Caco-2 (cell line): ENCODE measurements around the gene CDKL4. TPM values are rescaled to one million over a fixed set of nuclear protein-coding genes. Genes with fewer than 3 reads are reported as not detected.

Source experiments
- BruUV-seq: library from RNA; stranded (reverse); fragments of 400-500 nt; replicated peaks from 2 replicates; lab custom pipeline; 2021; lab: Mats Ljungman, UMichigan
- CTCF ChIA-PET: fragments of 300-600 bp; sonication (Branson Sonifier 250); formaldehyde crosslinking; loops from one replicate; lab custom pipeline; 2022; ENCODE audit warnings: antibody characterized with exemption; lab: Charles Lee
- POLR2A ChIA-PET: fragments of 300-600 bp; sonication (Branson Sonifier 250); formaldehyde crosslinking; loops from one replicate; lab custom pipeline; 2022; ENCODE audit warnings: antibody characterized with exemption; lab: Charles Lee
- DNase-seq, 2 experiments: peaks; one replicate each; pipeline versions ENCODE4 v3.0.0 to v3.0.0-alpha.2; 2020 to 2022
- H3K27me3 ChIP-seq: replicated peaks from 2 replicates; pipeline ENCODE4 v1.6.0; 2011; ENCODE audit warnings: low read length; ENCODE audit not compliant: control insufficient read depth, insufficient read depth
- H3K36me3 ChIP-seq: 2 replicates; pipeline ENCODE4 v1.5.1; 2011; ENCODE audit warnings: low read length; ENCODE audit not compliant: control insufficient read depth, insufficient read depth
- H3K4me1 ChIP-seq: fragments of 250-450 bp; sonication (Bioruptor Pico); 2 replicates; pipeline ENCODE4 v1.5.1; 2020; ENCODE audit warnings: mild to moderate bottlenecking
- H3K4me3 ChIP-seq: 2 replicates; pipeline ENCODE4 v1.5.1; 2011; ENCODE audit warnings: low read depth, mild to moderate bottlenecking, control low read depth, low read length
- H3K9me3 ChIP-seq: fragments of 250-450 bp; sonication (Bioruptor Pico); 2 replicates; pipeline ENCODE4 v1.5.1; 2020; ENCODE audit warnings: mild to moderate bottlenecking, moderate library complexity
- H3K27ac Mint-ChIP-seq: one replicate; pipeline ENCODE4 v1.8.0; 2022; ENCODE audit warnings: mixed read lengths; ENCODE audit not compliant: unreplicated experiment
- H3K27me3 Mint-ChIP-seq: one replicate; pipeline ENCODE4 v1.8.0; 2022; ENCODE audit warnings: mixed read lengths; ENCODE audit not compliant: insufficient read depth, unreplicated experiment
- H3K36me3 Mint-ChIP-seq: one replicate; pipeline ENCODE4 v1.8.0; 2022; ENCODE audit warnings: mild to moderate bottlenecking, mixed read lengths; ENCODE audit not compliant: insufficient read depth, unreplicated experiment
- H3K4me1 Mint-ChIP-seq: one replicate; pipeline ENCODE4 v1.8.0; 2022; ENCODE audit warnings: low read depth, mixed read lengths; ENCODE audit not compliant: unreplicated experiment
- H3K4me3 Mint-ChIP-seq: one replicate; pipeline ENCODE4 v1.8.0; 2022; ENCODE audit warnings: mild to moderate bottlenecking, moderate library complexity, mixed read lengths; ENCODE audit not compliant: unreplicated experiment
- H3K9me3 Mint-ChIP-seq: one replicate; pipeline ENCODE4 v1.8.0; 2022; ENCODE audit warnings: mixed read lengths; ENCODE audit not compliant: unreplicated experiment
- intact Hi-C: fragments of 100-400 bp; cut with micrococcal nuclease; formaldehyde crosslinking; loops from one replicate; pipeline ENCODE4 v1.10.0; 2022; ENCODE audit not compliant: unreplicated experiment
- total RNA-seq: library from RNA; stranded (reverse); gene quantifications from 2 replicates; pipeline ENCODE4 v1.2.3, GENCODE V29; 2022
- TF ChIP-seq, protein P1 (sequence below), 2 experiments: fragments of 200-600 bp in 1 of 2; IDR thresholded peaks; 1 replicate in 1 of 2; 2 replicates in 1 of 2; pipeline versions ENCODE4 v1.5.1 to v1.8.0; 2011 to 2022; ENCODE audit warnings: antibody characterized with exemption in 1 of 2, control low read depth in 1 of 2, inconsistent platforms in 1 of 2, low read depth in 1 of 2, low read length in 1 of 2, mild to moderate bottlenecking in 1 of 2, moderate library complexity in 1 of 2; ENCODE audit not compliant: insufficient read depth in 1 of 2, severe bottlenecking in 1 of 2, unreplicated experiment in 1 of 2

Gene CDKL4
- total RNA-seq, 1 experiment from 2014 or later: 1.4 TPM

DNA sequence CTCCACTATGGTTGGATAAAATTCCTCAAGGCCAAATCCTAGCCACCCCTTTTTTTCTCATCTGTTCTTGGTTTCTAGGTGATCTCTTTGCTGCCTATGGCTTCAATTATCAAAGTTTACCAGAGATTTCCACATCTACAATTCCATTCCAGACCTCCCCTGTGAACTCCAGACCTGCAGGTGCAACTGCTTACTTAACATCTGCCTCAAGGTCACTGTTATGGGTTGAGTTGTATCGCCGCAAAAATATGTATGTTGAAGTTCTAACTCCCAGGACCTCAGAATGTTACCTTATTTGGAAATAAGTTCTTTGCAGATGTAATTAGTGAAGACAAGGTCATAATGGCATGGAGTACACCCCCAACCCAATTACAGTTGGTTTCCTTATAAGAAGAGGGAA is 62.5 kb downstream of the CDKL4 start:
- no peaks in the 10 kb centered on the region for H3K36me3 ChIP-seq
- Mint-ChIP-seq H3K27ac (no peak overlapping the region), H3K4me1 (peaks cover 11% of the 10 kb centered on the region), H3K36me3 (no peaks in the 10 kb centered on the region), H3K4me3 (no peak overlapping the region), H3K27me3 (no peaks in the 10 kb centered on the region), H3K9me3 (no peaks in the 10 kb centered on the region)
- peaks cover 20% of the 10 kb centered on the region for H3K4me1 ChIP-seq
- no peaks in the 10 kb centered on the region for H3K9me3 ChIP-seq
- CTCF ChIA-PET: no interaction called here
- no peaks in the 10 kb centered on the region for H3K27me3 ChIP-seq
- POLR2A ChIA-PET: no interaction called here
- H3K4me3 ChIP-seq: no peak overlapping the region
- no peak for DNase-seq
- no TSS peak for BruUV-seq
- TF ChIP-seq, protein P1, sequence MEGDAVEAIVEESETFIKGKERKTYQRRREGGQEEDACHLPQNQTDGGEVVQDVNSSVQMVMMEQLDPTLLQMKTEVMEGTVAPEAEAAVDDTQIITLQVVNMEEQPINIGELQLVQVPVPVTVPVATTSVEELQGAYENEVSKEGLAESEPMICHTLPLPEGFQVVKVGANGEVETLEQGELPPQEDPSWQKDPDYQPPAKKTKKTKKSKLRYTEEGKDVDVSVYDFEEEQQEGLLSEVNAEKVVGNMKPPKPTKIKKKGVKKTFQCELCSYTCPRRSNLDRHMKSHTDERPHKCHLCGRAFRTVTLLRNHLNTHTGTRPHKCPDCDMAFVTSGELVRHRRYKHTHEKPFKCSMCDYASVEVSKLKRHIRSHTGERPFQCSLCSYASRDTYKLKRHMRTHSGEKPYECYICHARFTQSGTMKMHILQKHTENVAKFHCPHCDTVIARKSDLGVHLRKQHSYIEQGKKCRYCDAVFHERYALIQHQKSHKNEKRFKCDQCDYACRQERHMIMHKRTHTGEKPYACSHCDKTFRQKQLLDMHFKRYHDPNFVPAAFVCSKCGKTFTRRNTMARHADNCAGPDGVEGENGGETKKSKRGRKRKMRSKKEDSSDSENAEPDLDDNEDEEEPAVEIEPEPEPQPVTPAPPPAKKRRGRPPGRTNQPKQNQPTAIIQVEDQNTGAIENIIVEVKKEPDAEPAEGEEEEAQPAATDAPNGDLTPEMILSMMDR (IDR thresholded peaks at IDR 0.05; ENCODE audit: insufficient read depth in 1 of 2, low read depth in 1 of 2, low read length in 1 of 2, severe bottlenecking in 1 of 2, unreplicated experiment in 1 of 2): no peak
- intact Hi-C loops: no loop called here

DNA sequence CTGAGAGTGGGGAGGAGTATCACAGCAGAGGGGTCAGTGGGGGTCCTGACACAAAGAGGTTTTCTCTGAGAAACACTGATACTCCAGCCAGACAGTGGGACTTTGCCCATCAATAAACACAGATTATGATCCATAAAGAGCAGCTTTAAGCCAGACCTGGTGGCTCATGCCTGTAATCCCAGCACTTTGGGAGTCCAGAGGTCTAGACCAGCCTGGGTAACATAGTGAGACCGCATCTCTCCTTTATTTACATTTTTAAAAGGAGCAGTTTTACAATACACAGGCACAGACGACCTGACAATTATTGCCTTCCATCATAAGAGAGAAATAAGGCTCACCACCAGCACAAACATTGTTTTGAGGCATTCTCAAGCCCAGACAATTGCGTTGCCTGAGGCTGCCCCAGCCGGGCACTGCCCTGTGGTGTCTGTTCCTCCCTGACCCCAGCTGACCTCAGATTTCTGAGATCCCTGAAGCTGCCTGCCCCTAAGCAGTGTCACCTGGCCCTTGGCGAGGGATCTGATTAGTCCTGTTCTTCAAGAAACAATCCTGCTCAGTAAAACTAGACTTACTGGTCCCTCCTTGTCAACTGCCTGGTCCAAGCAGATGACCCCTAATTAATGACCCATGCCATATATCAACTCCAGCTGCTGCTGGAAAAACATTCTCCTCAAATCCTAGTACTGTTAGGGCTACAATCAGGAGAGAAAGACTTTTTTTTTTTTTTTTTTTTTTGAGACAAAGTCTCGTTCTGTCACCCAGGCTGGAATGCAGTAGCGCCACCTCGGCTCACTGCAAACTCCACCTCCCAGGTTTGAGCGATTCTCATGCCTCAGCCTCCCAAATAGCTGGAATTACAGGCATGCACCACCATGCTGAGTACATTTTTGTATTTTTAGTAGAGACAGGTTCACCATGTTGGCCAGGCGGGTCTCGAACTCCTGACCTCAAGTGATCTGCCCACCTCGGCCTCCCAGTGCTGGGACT is 63.5 kb downstream of the CDKL4 start:
- H3K36me3 ChIP-seq: no peaks in the 10 kb centered on the region
- H3K9me3 ChIP-seq: no peaks in the 10 kb centered on the region
- CTCF ChIA-PET: no interaction called here
- no peaks in the 10 kb centered on the region for H3K9me3 Mint-ChIP-seq
- no peak overlapping the region for H3K4me3 Mint-ChIP-seq
- POLR2A ChIA-PET: interaction anchor here (0.6 kb wide), 2 partner anchors 12 to 577 kb away, joined by 3 read pairs; partner anchors contain the start of gene HNRNPLL
- H3K4me1 Mint-ChIP-seq: peaks cover 7% of the 10 kb centered on the region
- DNase-seq: peak; percentile 67 to 86
- H3K4me3 ChIP-seq: no peak overlapping the region
- TF ChIP-seq, protein P1 (IDR thresholded peaks at IDR 0.05; ENCODE audit: insufficient read depth in 1 of 2, low read depth in 1 of 2, low read length in 1 of 2, severe bottlenecking in 1 of 2, unreplicated experiment in 1 of 2): no peak
- H3K4me1 ChIP-seq: peaks cover 20% of the 10 kb centered on the region
- no peaks in the 10 kb centered on the region for H3K27me3 ChIP-seq
- intact Hi-C loops: loop anchor here (1.0 kb wide), 1 partner anchor 56 kb away; no protein-coding TSS in a partner anchor
- no TSS peak for BruUV-seq
- H3K36me3 Mint-ChIP-seq: no peaks in the 10 kb centered on the region
- H3K27me3 Mint-ChIP-seq: no peaks in the 10 kb centered on the region
- no peak overlapping the region for H3K27ac Mint-ChIP-seq

DNA sequence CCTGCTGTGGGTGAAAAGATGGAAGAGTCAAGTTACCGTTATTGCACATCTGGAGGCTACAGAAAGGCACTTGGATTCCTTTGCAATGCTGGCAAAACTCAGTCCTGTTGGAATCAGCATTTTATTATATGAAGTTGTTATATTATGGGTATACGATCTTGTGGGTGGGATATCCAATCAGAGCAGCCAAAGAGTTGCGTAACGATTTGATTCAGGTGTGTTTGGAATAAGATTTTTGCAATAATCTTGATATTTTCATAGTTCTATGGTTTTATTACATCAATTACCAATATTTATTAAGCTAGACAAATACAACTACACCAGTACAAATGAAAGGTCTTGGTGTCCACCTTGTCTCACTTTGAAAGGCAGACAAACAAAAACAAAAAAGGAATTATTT is 65.0 kb downstream of the CDKL4 start:
- Histone ChIP-seq H3K4me3 (no peak overlapping the region), H3K27me3 (no peaks in the 10 kb centered on the region), H3K4me1 (peaks cover 20% of the 10 kb centered on the region), H3K9me3 (no peaks in the 10 kb centered on the region), H3K36me3 (no peaks in the 10 kb centered on the region)
- H3K27me3 Mint-ChIP-seq: no peaks in the 10 kb centered on the region
- BruUV-seq: no TSS peak
- no peak overlapping the region for H3K4me3 Mint-ChIP-seq
- intact Hi-C loops: no loop called here
- TF ChIP-seq, protein P1 (IDR thresholded peaks at IDR 0.05; ENCODE audit: insufficient read depth in 1 of 2, low read depth in 1 of 2, low read length in 1 of 2, severe bottlenecking in 1 of 2, unreplicated experiment in 1 of 2): no peak
- H3K9me3 Mint-ChIP-seq: no peaks in the 10 kb centered on the region
- peaks cover 7% of the 10 kb centered on the region for H3K4me1 Mint-ChIP-seq
- no peak for DNase-seq
- POLR2A ChIA-PET: no interaction called here
- no peaks in the 10 kb centered on the region for H3K36me3 Mint-ChIP-seq
- CTCF ChIA-PET: no interaction called here
- no peak overlapping the region for H3K27ac Mint-ChIP-seq
